ENCODE measurements around the gene SLC17A2.

- TF ChIP-seq POLR2A (IDR thresholded peaks at IDR 0.05) (no peak), CTCF (IDR thresholded peaks at IDR 0.05) (no peak)
Observed at GRCh38 chr6:25975923-25976560, 45.6 kb upstream of the SLC17A2 start.

Measured in gastroesophageal sphincter (tissue), 3 donors.